Calu3 (cell line): ENCODE results near the gene KRT4. TPM values are rescaled to one million over a fixed set of nuclear protein-coding genes. Genes with fewer than 3 reads are reported as not detected.
"Not testable (repeated sequence)": the region's sequence is repeated elsewhere in the genome, so short reads cannot be mapped to it uniquely, and the experiment has no call there.

ENCODE experiments used
- BruUV-seq: library from RNA; stranded (reverse); fragments of 400-500 nt; replicated peaks from 2 replicates; lab custom pipeline; 2021; lab: Mats Ljungman, UMichigan
- CTCF ChIA-PET: fragments of 300-600 bp; sonication (Branson Sonifier 250); formaldehyde crosslinking; loops from one replicate; lab custom pipeline; 2022; ENCODE audit warnings: antibody characterized with exemption; lab: Charles Lee
- DNase-seq: peaks from one replicate; pipeline ENCODE4 v3.0.0; 2022
- H3K27ac Mint-ChIP-seq: one replicate; pipeline ENCODE4 v1.8.0; 2022; ENCODE audit warnings: mixed read lengths; ENCODE audit not compliant: unreplicated experiment
- H3K27me3 Mint-ChIP-seq: one replicate; pipeline ENCODE4 v1.8.0; 2022; ENCODE audit warnings: mixed read lengths; ENCODE audit not compliant: unreplicated experiment
- H3K36me3 Mint-ChIP-seq: one replicate; pipeline ENCODE4 v1.8.0; 2022; ENCODE audit warnings: mild to moderate bottlenecking, moderate library complexity, mixed read lengths; ENCODE audit not compliant: insufficient read depth, unreplicated experiment
- H3K4me1 Mint-ChIP-seq: one replicate; pipeline ENCODE4 v1.8.0; 2022; ENCODE audit warnings: mild to moderate bottlenecking, low read depth, mixed read lengths; ENCODE audit not compliant: unreplicated experiment
- H3K4me3 Mint-ChIP-seq: one replicate; pipeline ENCODE4 v1.8.0; 2022; ENCODE audit warnings: mild to moderate bottlenecking, low read depth, moderate library complexity, mixed read lengths; ENCODE audit not compliant: unreplicated experiment
- H3K9me3 Mint-ChIP-seq: one replicate; pipeline ENCODE4 v1.8.0; 2022; ENCODE audit warnings: low read depth, mixed read lengths; ENCODE audit not compliant: unreplicated experiment
- intact Hi-C: fragments of 100-400 bp; cut with micrococcal nuclease; formaldehyde crosslinking; loops from one replicate; pipeline ENCODE4 v1.10.0; 2022; ENCODE audit not compliant: unreplicated experiment
- total RNA-seq: library from RNA; stranded (reverse); gene quantifications from 2 replicates; pipeline ENCODE4 v1.2.3, GENCODE V29; 2022
- TF ChIP-seq, protein P1 (sequence below): fragments of 200-600 bp; IDR thresholded peaks from one replicate; pipeline ENCODE4 v1.8.0; 2022; ENCODE audit warnings: antibody characterized with exemption; ENCODE audit not compliant: unreplicated experiment

The KRT4 gene
- total RNA-seq, 1 experiment from 2014 or later: not detected

DNA sequence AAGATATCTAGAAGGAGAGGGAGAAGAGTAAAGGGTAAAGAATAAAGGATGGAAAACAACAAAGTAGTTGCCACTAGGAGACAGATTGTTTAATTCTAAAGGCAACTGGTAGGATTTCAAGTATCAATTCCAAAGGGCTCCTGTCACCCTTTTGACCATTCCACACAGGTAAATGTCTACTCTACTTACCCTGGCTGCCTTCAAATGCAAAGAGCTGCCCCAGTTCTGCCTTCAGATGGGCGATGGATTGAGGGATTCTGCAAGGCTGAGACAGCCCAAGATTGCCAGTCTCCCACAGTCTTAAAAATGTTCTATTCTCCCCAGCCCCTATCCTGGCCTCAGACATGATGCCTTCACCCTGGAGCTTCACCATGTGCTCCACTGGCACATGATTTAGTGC is 48.2 kb downstream of the KRT4 start:
- TF ChIP-seq, protein P1, sequence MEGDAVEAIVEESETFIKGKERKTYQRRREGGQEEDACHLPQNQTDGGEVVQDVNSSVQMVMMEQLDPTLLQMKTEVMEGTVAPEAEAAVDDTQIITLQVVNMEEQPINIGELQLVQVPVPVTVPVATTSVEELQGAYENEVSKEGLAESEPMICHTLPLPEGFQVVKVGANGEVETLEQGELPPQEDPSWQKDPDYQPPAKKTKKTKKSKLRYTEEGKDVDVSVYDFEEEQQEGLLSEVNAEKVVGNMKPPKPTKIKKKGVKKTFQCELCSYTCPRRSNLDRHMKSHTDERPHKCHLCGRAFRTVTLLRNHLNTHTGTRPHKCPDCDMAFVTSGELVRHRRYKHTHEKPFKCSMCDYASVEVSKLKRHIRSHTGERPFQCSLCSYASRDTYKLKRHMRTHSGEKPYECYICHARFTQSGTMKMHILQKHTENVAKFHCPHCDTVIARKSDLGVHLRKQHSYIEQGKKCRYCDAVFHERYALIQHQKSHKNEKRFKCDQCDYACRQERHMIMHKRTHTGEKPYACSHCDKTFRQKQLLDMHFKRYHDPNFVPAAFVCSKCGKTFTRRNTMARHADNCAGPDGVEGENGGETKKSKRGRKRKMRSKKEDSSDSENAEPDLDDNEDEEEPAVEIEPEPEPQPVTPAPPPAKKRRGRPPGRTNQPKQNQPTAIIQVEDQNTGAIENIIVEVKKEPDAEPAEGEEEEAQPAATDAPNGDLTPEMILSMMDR: no peak
- Mint-ChIP-seq H3K9me3 (peaks cover 3% of the 10 kb centered on the region), H3K4me1 (no peaks in the 10 kb centered on the region), H3K27me3 (peaks cover 50% of the 10 kb centered on the region), H3K27ac (no peak overlapping the region), H3K4me3 (no peak overlapping the region), H3K36me3 (peaks cover 1% of the 10 kb centered on the region)
- DNase-seq: no peak
- CTCF ChIA-PET: no interaction called here
- BruUV-seq: no TSS peak
- intact Hi-C loops: no loop called here

DNA sequence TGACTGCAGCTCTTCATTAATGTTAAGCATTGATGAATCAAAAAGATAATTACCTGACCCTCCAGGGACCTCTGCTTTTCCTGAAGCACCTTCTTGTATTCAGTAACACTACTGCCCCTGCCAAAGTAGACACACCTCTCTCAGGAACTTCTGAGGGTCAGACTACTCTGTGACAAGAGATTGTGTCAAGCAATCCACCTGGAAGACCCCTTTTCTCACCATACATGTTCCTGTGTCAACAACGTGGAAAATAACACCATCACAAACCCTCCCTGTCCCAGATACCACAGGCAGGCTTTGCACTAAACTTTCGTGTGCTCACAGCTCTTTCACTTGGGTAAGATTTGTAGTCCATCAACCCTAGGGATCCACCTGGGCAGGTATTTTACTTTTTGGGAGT is 49.9 kb downstream of the KRT4 start:
- Mint-ChIP-seq H3K4me1 (no peaks in the 10 kb centered on the region), H3K9me3 (no peaks in the 10 kb centered on the region), H3K27me3 (peaks cover 36% of the 10 kb centered on the region), H3K36me3 (no peaks in the 10 kb centered on the region), H3K27ac (no peak overlapping the region), H3K4me3 (no peak overlapping the region)
- DNase-seq: no peak
- TF ChIP-seq, protein P1: no peak
- BruUV-seq: no TSS peak
- CTCF ChIA-PET: no interaction called here
- intact Hi-C loops: no loop called here

DNA sequence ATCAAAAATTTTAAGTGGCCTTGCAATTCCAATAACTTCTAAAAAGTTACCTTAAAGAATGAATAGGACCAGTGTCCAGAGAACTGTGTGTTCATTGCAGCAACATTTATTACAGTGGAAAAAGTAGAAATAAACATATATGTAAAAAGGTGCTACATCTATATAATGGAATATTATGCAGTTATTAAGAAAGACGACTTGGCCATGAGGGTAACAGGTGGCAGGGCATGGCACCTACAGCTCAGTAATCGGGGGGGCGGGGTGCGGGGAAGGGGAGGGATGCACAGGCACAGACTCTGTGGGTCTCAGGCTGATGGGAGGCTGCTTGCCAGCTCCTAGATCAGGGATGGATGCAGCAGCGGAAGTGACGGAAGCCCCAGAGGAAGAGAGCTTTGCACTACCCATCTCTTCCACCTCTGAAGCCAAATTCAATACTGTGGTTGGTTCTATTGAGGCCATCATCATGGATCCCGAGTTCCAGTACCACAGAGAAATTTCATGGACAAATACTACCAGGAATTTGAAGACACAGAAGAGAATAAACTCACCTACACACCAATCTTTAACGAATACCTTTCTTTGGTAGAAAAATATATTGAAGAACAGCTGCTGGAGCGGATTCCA is 50.8 kb downstream of the KRT4 start:
- no TSS peak for BruUV-seq
- CTCF ChIA-PET: interaction anchor here (0.6 kb wide), 1 partner anchor 740 kb away, joined by 3 read pairs; no protein-coding TSS in a partner anchor
- DNase-seq: no peak
- Mint-ChIP-seq H3K27me3 (peaks cover 28% of the 10 kb centered on the region), H3K9me3 (no peaks in the 10 kb centered on the region), H3K4me1 (no peaks in the 10 kb centered on the region), H3K36me3 (no peaks in the 10 kb centered on the region), H3K27ac (no peak overlapping the region), H3K4me3 (no peak overlapping the region)
- TF ChIP-seq, protein P1: no peak
- intact Hi-C loops: no loop called here

DNA sequence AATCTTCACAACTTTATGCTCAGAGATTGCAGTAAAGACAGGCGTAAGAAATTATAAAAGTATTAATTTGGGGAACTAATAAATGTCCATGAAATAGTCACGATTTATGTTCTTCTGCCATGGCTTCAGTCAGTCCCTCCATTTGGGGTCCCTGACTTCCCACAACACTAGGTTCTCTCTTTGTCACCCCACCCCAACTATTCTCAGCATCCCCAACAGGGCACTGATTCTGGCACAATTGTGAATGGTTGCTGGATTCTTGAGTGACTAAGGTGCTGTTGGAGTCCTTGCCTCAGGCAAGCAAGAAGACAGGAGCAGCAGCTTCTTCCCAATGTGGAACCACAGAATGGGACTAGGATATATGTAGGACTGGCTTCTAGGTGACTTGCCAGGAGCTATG is 52.1 kb downstream of the KRT4 start:
- DNase-seq: no peak
- Mint-ChIP-seq H3K9me3 (no peaks in the 10 kb centered on the region), H3K27ac (no peak overlapping the region), H3K4me1 (no peaks in the 10 kb centered on the region), H3K27me3 (peaks cover 14% of the 10 kb centered on the region), H3K36me3 (no peaks in the 10 kb centered on the region), H3K4me3 (no peak overlapping the region)
- CTCF ChIA-PET: no interaction called here
- TF ChIP-seq, protein P1: no peak
- intact Hi-C loops: no loop called here
- no TSS peak for BruUV-seq

DNA sequence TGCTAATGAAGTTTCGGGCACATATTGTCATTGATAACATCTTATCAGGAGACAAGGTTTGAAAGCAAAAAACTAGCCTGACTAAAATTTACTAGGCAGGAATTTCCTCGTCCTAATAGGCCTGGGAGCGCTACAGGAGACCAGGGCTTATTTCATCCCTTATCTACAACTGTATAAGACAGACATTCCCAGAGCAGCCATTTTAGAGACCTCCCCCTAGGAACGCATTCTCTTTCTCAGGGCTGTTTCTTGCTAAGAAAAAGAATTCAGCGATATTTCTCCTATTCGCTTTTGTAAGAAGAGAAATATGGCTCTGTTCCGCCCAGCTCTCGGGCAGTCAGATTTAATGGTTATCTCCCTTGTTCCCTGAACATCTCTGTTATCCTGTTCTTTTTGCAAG is 52.7 kb downstream of the KRT4 start:
- CTCF ChIA-PET, DNase-seq, BruUV-seq, H3K36me3 Mint-ChIP-seq, H3K27ac Mint-ChIP-seq, H3K4me3 Mint-ChIP-seq, intact Hi-C loops, H3K9me3 Mint-ChIP-seq, H3K4me1 Mint-ChIP-seq, H3K27me3 Mint-ChIP-seq: not testable (repeated sequence)
